ENCODE data around the gene FAM236D. TPM values are rescaled to one million over a fixed set of nuclear protein-coding genes. Genes with fewer than 3 reads are reported as not detected.
"Not testable (repeated sequence)": the region's sequence is repeated elsewhere in the genome, so short reads cannot be mapped to it uniquely, and the experiment has no call there.

FAM236D gene
- not detected for total RNA-seq
- polyA plus RNA-seq: not detected

DNA sequence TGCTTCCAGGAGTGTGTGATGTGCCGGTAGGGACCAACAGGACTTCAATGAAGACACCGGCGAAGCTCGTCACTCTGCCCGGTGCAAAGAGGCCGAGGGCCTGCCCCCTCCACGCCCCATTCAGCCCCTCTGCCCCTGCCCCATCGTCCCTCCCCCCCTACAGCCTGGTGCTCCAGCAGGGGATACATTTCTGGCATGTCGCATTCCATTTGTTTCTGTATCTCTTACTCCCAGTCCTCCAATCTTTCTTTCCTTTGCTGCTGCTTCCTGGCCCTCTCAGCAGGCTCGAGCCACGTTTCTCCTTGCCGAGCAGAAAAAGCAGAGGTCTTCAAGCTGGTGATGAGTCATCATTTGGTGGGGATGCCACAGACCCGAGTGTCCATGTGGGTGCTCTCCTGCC, at the start of gene FAM236D:
Gene FAM236D (minus strand): TSS at position 101 of the 400 bp plus-strand sequence. CDS start 100 bp downstream, at position 1.
- H3K36me3 ChIP-seq (ENCODE audit: insufficient read depth, low read length); intact Hi-C loops (cut with micrococcal nuclease); CTCF ChIA-PET (ENCODE audit: partially characterized antibody): not testable (repeated sequence)

DNA sequence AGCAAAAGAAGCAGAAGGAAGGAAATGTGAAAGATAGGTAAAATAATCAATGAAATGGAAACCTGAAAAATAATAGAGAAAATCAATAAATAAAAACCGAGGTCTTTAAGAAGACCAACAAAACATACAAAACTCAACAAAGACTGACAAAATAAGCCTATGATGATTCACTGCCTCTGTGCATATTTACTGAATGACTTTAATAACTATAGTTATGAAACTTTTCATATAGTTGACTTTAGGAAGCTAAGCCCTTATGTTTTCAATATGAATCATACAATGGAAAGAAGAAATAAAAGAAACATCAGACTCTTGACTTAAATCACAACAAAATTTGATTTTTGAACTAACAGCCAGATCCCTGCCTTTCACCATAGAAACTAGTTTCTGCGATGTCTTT, 29.5 kb upstream of the FAM236D start:
- H3K9me3 Mint-ChIP-seq; H3K27me3 ChIP-seq (ENCODE audit: insufficient read depth, low read length); POLR2A ChIA-PET (ENCODE audit: partially characterized antibody); H3K27ac Mint-ChIP-seq; CTCF ChIA-PET (ENCODE audit: partially characterized antibody); H3K4me3 ChIP-seq (ENCODE audit: low read length in 2 of 2); DNase-seq; H3K4me3 Mint-ChIP-seq; H3K36me3 ChIP-seq (ENCODE audit: insufficient read depth, low read length); intact Hi-C loops (cut with micrococcal nuclease); H3K9me3 ChIP-seq (ENCODE audit: control insufficient read depth in 1 of 2, low read length in 2 of 2); H3K4me1 ChIP-seq (ENCODE audit: insufficient read depth, low read length); H3K4me1 Mint-ChIP-seq; H3K27me3 Mint-ChIP-seq; H3K27ac ChIP-seq (ENCODE audit: low read depth, low read length); H3K36me3 Mint-ChIP-seq: not testable (repeated sequence)

More for the DNA sequence above, at the start of gene FAM236D:
- H3K27me3 Mint-ChIP-seq; H3K27me3 ChIP-seq (ENCODE audit: insufficient read depth, low read length); H3K4me1 Mint-ChIP-seq; H3K9me3 ChIP-seq (ENCODE audit: control insufficient read depth in 1 of 2, low read length in 2 of 2); H3K27ac ChIP-seq (ENCODE audit: low read depth, low read length); H3K9me3 Mint-ChIP-seq; H3K36me3 Mint-ChIP-seq; POLR2A ChIA-PET (ENCODE audit: partially characterized antibody); H3K4me3 ChIP-seq (ENCODE audit: low read length in 2 of 2); H3K4me3 Mint-ChIP-seq; DNase-seq; H3K27ac Mint-ChIP-seq; H3K4me1 ChIP-seq (ENCODE audit: insufficient read depth, low read length): not testable (repeated sequence)

DNA sequence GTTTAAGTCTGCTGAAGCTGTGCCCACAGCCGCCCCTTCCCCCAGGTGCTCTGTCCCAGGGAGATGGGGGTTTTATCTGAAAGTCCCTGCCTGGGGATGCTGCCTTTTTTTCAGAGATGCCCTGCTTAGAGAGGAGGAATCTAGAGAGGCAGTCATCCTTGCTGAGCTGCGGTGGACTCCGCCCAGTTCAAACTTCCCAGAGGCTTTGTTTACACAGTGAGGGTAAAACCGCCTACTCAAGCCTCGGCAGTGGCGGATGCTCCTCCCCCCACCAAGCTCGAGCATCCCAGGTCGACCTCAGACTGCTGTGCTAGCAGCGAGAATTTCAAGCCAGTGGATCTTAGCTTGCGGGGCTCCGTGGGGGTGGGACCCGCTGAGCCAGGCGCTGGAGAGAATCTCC, 22.7 kb upstream of the FAM236D start:
- H3K9me3 ChIP-seq (ENCODE audit: control insufficient read depth in 1 of 2, low read length in 2 of 2); H3K4me3 Mint-ChIP-seq; H3K27ac Mint-ChIP-seq; CTCF ChIA-PET (ENCODE audit: partially characterized antibody); intact Hi-C loops (cut with micrococcal nuclease); H3K36me3 Mint-ChIP-seq; POLR2A ChIA-PET (ENCODE audit: partially characterized antibody); H3K9me3 Mint-ChIP-seq; H3K27me3 Mint-ChIP-seq; H3K27me3 ChIP-seq (ENCODE audit: insufficient read depth, low read length); H3K4me1 Mint-ChIP-seq; H3K36me3 ChIP-seq (ENCODE audit: insufficient read depth, low read length); DNase-seq; H3K4me1 ChIP-seq (ENCODE audit: insufficient read depth, low read length); H3K4me3 ChIP-seq (ENCODE audit: low read length in 2 of 2); H3K27ac ChIP-seq (ENCODE audit: low read depth, low read length): not testable (repeated sequence)

DNA sequence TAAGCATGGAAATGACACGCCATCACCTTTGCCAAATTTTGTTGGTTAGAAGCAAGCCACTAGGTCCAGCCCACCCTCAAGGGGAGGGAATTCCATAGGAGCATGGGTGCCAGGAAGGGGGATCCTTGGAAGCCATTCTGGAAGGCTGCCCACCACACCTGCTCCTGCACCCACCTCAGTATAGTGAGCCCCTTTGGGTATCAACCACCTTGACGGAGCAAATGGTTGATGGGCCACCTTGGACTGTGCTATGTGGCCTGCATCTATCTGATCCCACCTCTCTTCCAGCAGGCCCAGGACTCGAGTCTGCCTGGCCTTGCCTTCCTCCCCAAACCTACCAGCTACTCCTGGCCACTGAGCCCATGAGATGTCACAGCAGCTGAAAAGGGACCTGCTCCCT, 17.6 kb downstream of the FAM236D start:
- H3K36me3 ChIP-seq (ENCODE audit: insufficient read depth, low read length); intact Hi-C loops (cut with micrococcal nuclease); H3K4me3 ChIP-seq (ENCODE audit: low read length in 2 of 2); H3K4me3 Mint-ChIP-seq; H3K4me1 ChIP-seq (ENCODE audit: insufficient read depth, low read length); H3K9me3 Mint-ChIP-seq; H3K27ac Mint-ChIP-seq; H3K4me1 Mint-ChIP-seq; H3K27me3 Mint-ChIP-seq; H3K36me3 Mint-ChIP-seq; CTCF ChIA-PET (ENCODE audit: partially characterized antibody); H3K27ac ChIP-seq (ENCODE audit: low read depth, low read length); H3K27me3 ChIP-seq (ENCODE audit: insufficient read depth, low read length); POLR2A ChIA-PET (ENCODE audit: partially characterized antibody); H3K9me3 ChIP-seq (ENCODE audit: control insufficient read depth in 1 of 2, low read length in 2 of 2): not testable (repeated sequence)
- peak in 1 of 5 donors; percentile 9 for DNase-seq

DNA sequence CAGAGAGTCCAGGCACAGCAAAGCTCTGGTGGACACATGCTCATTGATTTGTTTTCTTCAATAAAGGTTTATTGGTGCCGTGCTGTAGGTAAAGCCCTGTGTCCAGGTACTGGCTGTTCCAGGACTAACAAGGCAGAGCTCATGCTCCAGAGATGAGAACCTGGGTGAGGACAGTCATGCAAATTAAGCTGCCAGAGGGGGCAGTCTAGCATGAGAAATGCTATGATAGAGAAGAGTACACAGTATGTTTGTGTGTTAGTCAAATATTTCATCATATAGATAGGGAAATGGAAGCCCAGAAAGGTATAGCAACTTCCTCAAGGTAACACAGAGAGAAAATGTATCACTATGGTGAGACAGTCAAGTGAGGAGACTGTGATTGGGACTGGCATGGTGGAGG, 19.9 kb downstream of the FAM236D start:
- POLR2A ChIA-PET (ENCODE audit: partially characterized antibody); DNase-seq; H3K27me3 ChIP-seq (ENCODE audit: insufficient read depth, low read length); H3K36me3 Mint-ChIP-seq; intact Hi-C loops (cut with micrococcal nuclease); H3K27me3 Mint-ChIP-seq; H3K4me3 Mint-ChIP-seq; H3K4me1 Mint-ChIP-seq; H3K9me3 Mint-ChIP-seq; H3K9me3 ChIP-seq (ENCODE audit: control insufficient read depth in 1 of 2, low read length in 2 of 2); H3K27ac Mint-ChIP-seq; H3K27ac ChIP-seq (ENCODE audit: low read depth, low read length); H3K4me1 ChIP-seq (ENCODE audit: insufficient read depth, low read length); CTCF ChIA-PET (ENCODE audit: partially characterized antibody); H3K36me3 ChIP-seq (ENCODE audit: insufficient read depth, low read length); H3K4me3 ChIP-seq (ENCODE audit: low read length in 2 of 2): not testable (repeated sequence)

DNA sequence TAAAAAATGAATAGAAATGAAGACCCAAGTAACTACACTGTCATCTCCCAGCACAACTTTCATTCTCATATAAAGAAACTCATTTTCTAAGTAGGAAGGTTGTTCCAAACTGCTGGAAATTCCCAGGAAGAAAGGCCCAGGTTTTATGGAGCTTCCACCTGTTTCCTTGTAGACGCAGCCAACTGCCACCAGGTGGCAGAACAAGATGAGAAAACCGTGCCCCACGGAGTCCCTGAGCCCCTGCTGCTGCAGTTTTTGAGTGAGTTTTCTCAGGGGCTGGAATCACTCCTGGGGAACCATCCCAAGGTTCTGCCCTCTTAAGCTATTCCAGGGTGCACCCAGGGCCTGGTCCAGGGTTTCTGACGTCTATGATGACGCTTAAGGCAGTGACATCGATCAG, 24.0 kb downstream of the FAM236D start:
- H3K27ac Mint-ChIP-seq; H3K9me3 ChIP-seq (ENCODE audit: control insufficient read depth in 1 of 2, low read length in 2 of 2); H3K4me3 ChIP-seq (ENCODE audit: low read length in 2 of 2); H3K27me3 ChIP-seq (ENCODE audit: insufficient read depth, low read length); H3K36me3 ChIP-seq (ENCODE audit: insufficient read depth, low read length); H3K4me3 Mint-ChIP-seq; POLR2A ChIA-PET (ENCODE audit: partially characterized antibody); DNase-seq; H3K9me3 Mint-ChIP-seq; H3K4me1 ChIP-seq (ENCODE audit: insufficient read depth, low read length); H3K27ac ChIP-seq (ENCODE audit: low read depth, low read length); CTCF ChIA-PET (ENCODE audit: partially characterized antibody); H3K4me1 Mint-ChIP-seq; H3K36me3 Mint-ChIP-seq; H3K27me3 Mint-ChIP-seq; intact Hi-C loops (cut with micrococcal nuclease): not testable (repeated sequence)

DNA sequence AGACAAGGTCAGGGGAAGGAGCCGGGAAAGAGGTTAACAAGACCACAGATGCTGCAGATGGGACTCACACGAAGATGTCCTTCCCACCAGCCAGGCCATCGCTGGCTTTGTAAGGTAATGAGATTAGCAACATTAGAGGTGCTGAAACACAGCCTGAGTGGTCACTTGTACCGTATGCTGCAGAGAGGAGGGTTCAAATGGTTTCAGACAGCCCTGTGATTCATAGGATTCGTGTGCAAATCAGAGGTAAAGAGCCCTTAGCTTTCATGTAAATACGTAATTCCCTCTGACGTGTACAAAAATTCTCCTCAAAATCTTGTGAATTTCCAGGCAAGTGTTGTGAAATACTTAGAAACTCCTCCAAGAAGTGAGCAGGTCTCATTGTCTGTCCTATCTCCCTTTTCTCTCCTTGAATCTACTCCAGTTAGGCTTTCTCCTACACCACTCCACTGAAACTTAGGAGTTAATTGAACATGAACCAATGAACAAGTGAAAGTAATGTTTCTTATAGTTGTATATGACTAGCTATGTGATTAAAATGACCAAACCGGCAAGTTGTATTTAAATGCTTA, 24.6 kb downstream of the FAM236D start:
- DNase-seq; H3K27me3 Mint-ChIP-seq; POLR2A ChIA-PET (ENCODE audit: partially characterized antibody); H3K36me3 ChIP-seq (ENCODE audit: insufficient read depth, low read length); H3K27ac ChIP-seq (ENCODE audit: low read depth, low read length); H3K9me3 ChIP-seq (ENCODE audit: control insufficient read depth in 1 of 2, low read length in 2 of 2); H3K27ac Mint-ChIP-seq; H3K4me3 ChIP-seq (ENCODE audit: low read length in 2 of 2); H3K36me3 Mint-ChIP-seq; H3K4me1 Mint-ChIP-seq; intact Hi-C loops (cut with micrococcal nuclease); CTCF ChIA-PET (ENCODE audit: partially characterized antibody); H3K4me1 ChIP-seq (ENCODE audit: insufficient read depth, low read length); H3K9me3 Mint-ChIP-seq; H3K27me3 ChIP-seq (ENCODE audit: insufficient read depth, low read length); H3K4me3 Mint-ChIP-seq: not testable (repeated sequence)

DNA sequence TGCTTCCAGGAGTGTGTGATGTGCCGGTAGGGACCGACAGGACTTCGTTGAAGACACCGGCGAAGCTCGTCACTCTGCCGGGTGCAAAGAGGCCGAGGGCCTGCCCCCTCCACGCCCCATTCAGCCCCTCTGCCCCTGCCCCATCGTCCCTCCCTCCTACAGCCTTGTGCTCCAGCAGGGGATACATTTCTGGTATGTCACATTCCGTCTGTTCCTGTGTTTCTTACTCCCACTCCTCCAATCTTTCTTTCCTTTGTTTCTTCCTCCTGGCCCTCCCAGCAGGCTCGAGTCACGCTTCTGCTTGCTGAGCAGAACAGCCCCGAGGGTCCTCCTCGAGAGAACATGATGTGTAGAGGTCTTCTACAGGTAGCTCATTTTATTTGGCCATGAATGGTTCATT, 25.4 kb downstream of the FAM236D start, which contains the start of gene FAM236B:
Gene FAM236B (minus strand): TSS at position 101 of the 400 bp plus-strand sequence. CDS start 100 bp downstream, at position 1.
- CTCF ChIA-PET (ENCODE audit: partially characterized antibody); H3K27me3 ChIP-seq (ENCODE audit: insufficient read depth, low read length); H3K4me3 Mint-ChIP-seq; H3K4me1 Mint-ChIP-seq; DNase-seq; H3K27me3 Mint-ChIP-seq; H3K9me3 ChIP-seq (ENCODE audit: control insufficient read depth in 1 of 2, low read length in 2 of 2); H3K36me3 Mint-ChIP-seq; H3K27ac Mint-ChIP-seq; H3K27ac ChIP-seq (ENCODE audit: low read depth, low read length); H3K4me1 ChIP-seq (ENCODE audit: insufficient read depth, low read length); H3K4me3 ChIP-seq (ENCODE audit: low read length in 2 of 2); POLR2A ChIA-PET (ENCODE audit: partially characterized antibody); H3K9me3 Mint-ChIP-seq; H3K36me3 ChIP-seq (ENCODE audit: insufficient read depth, low read length); intact Hi-C loops (cut with micrococcal nuclease): not testable (repeated sequence)

Data from CD4-positive, alpha-beta memory T cell (primary cell).